Dermis blood vessel endothelial cell (primary cell): ENCODE results near the gene AGBL1. TPM values are rescaled to one million over a fixed set of nuclear protein-coding genes. Genes with fewer than 3 reads are reported as not detected.

ENCODE experiments used
- DNase-seq: peaks from one replicate; pipeline ENCODE4 v3.0.0; 2010
- total RNA-seq: library from RNA; depleted of rRNA; stranded (reverse); fragments of >200 nt; gene quantifications from 2 replicates; pipeline ENCODE4 v1.2.3, GENCODE V29; 2014

The AGBL1 gene
- total RNA-seq, 1 donor from 2014 or later: not detected

DNA sequence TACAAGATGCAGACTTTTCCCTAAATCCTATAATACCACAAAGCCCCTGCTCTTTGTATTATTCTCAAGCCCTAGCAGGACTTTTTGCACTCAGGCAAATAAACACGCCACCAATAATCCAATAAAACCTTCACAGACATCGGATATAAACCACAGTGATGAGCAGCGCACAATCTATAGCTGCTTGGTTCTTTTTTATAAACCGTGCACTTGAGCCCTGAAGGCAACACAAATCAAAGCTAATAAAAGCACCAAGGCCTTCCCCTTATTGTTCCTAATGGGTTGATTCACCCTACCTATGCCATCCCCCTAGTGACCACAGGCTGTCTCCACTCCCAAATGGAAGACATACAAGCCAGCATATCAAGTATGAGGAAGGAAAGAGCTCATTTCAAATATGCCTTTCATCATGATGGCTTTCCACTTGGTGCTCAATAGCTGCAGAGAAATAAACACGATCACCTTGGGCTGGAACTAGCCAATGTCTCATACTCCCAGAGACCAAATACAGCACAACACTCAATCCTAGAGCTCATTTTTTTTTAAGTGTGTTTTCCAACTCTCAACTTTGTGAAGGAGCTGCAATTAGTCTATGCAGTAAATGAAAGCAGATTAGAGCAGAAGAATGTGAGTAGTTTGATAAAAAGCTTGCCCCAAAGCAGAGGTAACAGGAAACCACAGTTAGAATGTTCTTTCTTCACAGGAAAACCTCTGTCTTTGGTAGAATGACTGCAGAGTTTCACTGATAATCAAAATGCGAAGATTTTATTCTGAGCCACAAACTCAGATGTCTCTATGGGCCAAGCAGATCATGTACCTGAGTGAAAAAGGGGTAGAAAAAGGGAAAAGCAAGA is 573.9 kb downstream of the AGBL1 start:
- DNase-seq: no peak

DNA sequence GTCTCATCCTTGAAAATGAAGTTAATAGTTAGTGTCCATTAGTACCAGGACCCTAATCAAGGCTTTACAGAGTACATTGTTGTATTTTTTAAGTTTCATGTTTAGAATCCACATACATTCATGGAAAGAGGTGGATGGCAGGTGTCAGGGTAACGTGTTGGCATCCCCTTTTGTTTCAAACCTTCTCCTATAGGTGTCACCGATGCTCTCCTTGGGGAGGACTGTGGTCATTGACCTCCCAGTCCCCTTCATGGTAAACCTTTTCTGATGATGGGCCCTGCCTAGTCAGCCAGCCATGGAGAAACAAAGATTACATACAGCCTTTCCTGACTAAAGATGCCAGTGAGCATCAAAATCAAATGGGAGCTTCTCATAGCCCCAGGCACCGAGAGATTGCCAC is 574.8 kb downstream of the AGBL1 start:
- DNase-seq: no peak

DNA sequence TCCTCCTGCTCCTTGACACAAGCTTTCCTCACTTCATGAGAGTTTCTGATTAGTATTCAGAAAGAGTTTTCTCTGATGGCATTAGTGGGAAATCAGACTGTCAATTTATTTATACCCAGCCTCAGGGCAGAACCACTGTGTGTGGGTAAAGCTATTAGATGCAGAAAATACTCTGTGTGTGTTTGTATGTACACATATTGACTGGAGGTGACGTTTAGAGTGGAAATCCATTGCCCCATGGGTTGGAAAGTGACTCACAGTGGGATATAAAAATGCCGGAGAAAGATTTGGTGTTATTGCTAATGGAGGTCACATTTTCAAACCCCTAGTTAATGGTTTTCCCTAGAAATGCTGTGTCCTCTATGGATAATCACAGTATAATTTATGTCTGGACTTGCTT is 577.6 kb downstream of the AGBL1 start:
- no peak for DNase-seq

DNA sequence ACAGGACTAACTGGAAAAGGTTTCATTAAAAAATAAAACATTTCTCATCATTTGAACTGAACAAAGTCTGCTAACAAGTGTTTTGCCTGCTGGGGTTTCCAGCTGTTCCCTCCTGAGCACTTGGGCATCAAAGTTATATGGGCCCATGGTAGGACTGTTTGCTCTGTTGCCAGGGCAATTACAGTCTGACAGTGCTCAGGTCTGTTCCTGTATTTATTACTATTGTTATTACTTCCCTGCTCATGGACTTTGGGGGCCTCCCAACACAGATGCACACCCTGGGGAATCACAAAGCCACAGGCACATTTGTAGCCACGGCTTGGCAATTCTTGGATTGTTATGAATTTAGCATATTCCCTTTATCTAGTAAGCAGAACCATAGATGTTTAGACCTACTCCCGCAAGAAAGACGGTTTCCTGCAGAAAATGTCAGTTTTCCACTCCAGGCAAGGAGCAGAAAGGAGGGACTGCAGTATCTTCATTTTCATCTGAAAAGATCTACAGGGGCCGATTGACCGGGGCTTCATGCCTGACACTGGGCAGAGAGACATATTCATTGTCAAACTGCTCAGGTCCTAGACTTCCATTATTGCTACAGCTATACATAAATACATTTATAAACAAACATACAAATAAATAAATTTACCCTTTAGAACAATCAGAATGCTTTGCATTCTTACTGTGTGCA is 580.2 kb downstream of the AGBL1 start:
- no peak for DNase-seq

DNA sequence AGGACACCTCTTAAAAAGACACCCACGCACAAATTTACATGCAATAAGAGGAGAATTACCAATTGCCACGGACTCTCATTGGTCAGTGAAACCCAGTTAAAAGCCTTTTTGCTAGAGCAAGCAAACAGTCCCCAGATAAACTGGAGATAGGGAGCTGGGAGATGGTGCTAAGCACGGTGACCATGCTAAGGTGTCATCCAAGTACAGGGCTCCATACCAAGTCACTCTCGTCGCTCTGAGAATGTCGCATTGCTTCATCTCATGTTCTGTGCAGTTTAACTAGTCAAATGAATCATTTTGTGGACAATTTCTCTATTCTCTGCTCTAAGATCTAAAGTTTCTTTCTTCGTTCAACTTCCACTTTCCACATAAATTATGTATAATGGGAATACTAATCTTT is 581.9 kb downstream of the AGBL1 start:
- no peak for DNase-seq

DNA sequence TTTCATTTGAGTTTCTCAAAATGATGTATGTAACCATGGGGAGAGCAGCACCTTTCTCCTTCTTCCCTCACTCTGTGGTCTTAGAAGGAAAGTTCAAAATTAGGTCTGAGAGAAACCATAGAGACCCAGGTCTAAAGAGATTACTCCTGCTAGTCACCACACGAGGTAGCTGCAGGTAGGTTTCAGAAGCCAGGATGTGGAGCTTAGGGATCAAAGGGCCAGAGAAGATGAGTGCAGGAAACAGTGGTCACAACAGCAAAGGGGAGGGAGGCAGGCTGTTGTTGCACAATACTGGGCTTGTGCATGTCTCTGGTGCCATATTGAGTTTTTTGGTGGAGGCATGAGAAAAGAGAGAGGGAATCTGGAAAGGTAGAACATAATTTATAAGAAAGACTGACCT is 583.6 kb downstream of the AGBL1 start:
- no peak for DNase-seq

DNA sequence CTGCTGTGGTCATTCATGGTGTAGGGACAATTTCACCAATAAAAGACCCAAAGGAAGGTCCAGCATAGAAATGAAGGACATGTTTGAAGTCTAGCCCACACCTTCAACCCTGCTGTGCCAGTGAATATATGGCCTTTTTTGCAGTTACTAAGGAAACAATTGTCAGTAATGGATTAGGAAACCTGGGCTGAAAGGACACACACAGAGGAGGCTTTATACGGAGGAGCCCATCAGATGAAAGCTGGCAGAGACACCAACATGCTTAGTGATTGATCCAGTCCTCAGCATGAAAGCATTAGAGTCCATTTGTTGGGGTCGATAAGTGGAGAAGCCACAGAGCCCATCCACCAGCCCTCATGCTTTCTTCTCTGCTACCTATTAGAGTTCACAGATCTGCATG is 584.3 kb downstream of the AGBL1 start:
- DNase-seq: no peak

DNA sequence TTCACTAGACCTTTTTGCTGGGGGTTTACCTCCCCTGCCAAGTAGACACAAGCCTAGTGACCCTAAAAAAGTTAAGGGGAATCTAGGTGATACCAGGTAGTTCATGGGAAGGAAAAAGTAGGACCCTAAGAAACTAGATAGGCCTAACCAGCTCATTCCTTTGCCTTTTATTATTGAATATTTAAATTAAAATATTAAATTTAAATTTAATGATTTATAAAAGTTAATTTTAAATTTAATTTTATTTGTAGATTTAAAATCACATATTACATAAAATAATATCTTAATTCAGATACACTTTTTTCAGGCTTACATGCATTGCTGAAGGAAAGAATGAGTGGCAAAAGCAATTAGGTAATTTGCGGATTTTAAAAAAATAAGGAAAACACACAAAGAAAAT is 584.9 kb downstream of the AGBL1 start:
- no peak for DNase-seq

DNA sequence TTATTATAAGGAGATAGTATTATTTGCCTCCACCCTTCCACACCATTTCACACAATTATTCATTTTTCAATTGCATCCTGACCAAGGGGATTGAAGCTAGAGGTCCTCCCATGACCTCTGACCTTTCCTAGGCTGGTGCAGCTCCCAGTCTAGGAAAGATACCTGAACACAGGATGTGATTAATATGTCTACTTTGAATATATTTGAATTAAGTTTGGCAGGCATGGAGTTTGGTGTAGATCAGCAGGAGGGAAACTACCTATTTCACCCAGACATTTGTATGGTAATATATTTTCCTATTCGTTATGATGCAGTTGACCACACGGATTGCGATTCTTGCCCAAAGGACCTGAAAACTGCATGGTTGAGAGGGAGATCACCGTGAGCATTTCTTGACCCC is 596.3 kb downstream of the AGBL1 start:
- DNase-seq: no peak

DNA sequence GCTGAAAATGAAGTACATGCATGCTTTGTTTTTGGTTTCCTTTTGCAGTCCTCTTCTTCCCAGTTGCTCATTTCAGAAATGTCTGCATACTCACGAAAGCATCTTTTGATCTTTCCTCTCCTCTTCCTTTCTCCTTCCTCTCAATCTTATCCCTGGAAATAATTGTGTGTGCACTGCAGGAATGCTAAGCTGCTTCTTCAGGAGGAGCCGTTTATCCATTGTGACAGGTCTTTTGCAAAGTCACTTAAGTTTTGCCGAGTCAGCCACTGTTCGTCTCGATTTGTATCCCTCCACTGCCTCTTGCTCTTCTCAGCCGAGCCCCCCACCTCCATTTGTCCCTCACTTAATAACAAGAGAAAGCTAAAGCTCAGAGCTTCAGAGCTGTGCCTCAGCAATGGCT is 597.6 kb downstream of the AGBL1 start:
- DNase-seq: no peak

DNA sequence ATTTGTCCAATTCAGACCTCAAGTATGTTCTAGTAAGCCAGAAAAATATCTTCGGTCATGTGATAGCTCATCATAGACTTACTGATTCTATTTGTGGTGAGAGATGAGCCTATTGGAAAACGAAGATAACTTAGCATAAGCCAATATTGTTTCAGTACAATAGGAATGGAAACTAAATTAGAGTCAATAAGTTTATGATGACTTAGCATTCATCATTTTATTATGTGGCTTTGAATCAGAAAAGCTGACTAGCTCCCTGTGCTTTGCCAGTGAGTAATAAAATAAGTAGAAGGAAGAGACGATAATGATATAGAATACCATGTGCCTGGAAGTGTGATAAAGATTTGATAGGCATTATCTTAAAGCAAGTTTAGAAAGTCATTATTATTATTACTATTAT is 605.6 kb downstream of the AGBL1 start:
- DNase-seq: no peak

DNA sequence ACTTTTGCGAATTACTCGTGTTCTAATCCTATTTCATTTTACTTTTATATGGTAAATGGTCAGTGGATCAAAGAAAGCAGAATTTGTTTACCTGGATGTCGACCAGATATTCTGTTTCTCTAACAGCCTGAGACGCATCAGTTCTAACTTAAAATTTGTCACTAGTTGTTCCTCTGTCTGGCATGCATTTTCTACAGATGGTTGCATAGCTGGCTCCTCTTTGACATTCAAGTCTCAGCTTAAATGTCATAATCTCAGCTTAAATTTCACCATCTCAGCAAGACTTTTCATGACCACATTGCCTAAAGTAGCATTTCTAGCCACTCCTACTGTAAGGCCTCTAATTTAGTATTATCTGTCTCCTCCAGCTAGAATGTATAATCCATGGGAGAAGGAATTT is 609.3 kb downstream of the AGBL1 start:
- no peak for DNase-seq

DNA sequence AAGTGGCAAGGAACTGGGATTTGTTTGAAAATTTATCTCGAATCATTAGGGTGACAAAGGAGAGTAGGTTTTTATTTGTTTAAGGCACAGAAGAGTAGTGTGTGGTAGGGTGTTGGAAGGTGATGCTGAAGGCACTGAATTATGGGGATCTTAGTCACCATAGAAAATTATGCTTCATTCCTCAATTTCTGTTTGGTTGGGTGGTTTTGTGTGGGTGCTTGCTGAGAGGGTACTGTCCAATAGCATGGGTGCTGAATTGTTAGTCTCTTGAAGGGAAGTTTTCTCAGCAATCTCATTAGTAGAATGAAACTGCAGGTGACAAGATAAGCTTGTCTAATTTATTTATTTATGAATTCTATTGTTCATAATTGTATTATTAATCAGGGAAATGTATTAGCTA is 610.9 kb downstream of the AGBL1 start:
- no peak for DNase-seq

DNA sequence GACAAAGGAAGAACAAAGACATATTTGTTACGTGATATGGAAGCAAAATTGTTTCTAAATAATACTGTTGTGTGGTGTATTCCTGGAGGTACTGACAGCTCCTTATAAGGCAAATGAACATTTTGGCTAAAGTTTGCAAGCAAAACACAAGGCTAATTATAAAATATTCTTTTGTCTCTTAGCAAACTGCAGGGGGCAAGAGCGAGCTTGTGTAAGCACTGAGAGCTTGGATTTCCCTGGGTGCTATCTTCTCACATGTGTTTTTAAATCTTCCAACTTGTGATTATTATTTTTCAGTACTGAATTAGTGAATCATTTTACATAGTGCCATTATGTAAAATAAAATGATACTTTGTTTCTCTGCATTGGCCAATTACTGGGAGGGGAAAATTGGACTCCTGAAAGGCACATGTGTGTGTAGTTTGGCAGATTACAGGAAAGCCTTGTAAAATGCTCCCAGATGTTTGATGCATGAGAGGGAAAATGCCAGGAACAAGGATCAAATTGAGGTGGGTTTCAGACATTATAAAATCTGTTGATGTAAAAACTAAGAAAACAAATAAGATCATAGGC is 611.5 kb downstream of the AGBL1 start:
- DNase-seq: no peak

DNA sequence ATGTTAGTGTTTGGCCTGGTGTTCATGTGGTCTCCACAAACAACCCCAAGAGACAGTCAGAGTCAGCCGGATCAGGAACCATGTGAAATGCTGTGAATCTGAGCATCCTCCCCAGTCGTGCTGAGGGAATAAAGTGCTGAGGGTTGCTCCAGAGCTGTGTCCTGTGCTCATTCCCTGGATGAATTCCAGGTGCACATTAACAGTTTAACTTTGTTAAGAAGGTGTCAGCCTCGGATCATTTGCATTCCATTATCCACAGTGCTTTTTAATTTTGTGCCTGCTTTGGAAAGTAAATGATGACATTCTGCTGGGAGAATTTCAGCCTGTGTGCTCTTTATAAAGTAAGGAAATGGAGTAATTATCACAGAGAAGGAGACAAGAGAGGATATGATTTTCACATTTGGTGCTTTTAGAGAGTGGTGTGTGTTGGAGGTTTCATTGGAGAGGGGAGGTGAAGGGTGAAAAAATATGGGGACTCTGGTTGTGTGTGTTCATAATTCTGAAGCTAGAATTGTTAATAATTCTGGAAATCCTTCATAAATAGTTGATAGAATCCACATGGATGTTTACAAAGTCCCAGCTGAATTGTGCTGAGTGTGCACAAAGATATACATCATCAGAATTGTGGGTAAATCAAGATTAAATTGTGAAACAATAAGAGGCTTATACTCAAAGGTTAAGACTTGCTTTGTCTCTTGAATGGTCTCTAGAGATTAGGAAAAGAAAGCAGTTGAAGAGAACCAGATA is 621.4 kb downstream of the AGBL1 start:
- no peak for DNase-seq

DNA sequence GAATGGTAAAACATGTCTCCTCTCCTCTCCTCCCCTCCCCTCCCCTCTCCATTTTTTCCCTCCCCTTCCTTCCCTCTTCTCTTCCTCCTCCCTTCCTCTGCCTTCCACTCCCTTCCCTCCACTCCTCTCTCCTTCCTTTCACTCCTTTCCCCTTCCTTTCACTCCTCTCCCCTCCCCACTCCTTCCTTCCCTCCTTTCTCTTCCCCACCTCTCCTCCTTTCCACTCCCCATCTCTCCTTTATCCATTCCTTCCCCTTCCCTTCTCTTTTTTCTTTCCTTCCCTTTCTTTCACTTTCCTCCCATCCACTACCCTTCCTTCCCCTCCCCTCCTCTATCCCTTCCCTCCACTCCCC is 621.9 kb downstream of the AGBL1 start:
- no peak for DNase-seq

DNA sequence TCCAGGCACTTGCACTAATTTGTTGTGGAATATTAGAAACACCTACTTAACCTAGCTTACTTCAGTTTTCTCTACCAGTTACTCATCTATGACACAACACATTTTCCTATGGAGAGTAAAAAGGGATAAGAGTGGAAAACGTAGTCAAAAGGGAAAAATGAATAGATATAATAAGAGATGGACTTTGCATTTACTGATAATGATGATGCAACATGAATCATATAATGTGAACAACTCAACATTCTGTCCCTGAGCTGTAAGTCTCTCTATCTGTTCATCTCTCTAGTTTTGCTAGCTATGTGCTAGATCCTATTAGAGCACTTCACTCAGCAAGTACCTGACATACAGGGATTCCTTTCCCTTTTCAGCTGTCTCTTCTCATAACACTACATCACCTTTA is 627.1 kb downstream of the AGBL1 start:
- no peak for DNase-seq

DNA sequence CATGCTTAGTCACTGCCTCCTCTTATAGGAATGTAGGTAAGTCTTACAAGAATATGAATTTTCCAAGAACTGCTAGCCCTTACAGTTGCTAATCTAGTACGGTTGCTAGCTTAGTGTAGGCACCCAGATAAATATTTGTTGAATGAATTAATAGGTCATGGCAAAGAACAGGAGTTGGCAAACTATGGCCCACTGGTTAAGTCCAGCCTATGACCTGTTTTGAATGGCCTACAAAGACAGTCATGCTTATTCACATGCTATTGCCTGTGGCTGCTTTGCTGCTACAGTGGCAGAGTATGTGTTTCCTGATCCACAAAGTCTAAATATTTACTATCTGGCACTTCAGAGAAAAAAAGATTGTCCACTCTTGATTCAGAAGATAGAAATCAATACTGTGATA is 631.8 kb downstream of the AGBL1 start:
- no peak for DNase-seq

DNA sequence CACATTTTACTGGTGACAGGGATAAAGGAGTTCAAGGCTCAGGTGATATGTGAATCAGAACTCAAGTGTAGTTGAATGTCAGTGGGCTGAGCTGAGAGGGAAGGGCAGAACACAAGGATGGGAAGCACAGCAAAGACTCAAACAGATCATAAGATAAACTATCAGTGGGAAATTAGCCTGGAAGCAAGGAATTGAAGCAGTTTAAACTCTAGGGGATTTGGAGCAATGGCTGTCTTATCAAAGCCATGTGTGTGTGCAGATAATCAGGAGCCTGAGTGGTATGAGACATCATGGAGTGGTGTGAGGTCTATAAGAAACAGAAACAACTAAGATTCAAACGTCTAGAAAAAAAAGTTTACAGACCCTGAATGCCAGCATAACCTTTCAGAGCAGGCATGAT is 634.6 kb downstream of the AGBL1 start:
- DNase-seq: no peak

DNA sequence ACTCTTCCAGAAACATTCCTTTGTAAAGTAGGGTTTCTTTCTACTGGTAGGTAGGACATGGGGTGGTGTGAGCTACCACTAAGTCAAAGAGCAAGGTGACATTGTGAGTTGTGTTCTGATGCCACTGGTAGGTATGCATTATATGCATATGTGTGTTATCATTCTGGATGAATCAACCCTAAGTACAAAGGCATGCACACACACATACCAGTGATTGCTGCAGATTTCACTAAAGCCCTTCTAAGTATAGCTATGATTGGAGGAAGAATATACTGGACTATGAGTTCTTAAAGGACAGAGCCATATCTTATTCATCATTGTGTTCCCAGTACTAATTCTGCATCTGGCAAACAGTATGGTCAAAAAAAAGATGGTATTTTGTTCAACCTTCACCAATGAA is 646.0 kb downstream of the AGBL1 start:
- DNase-seq: no peak

DNA sequence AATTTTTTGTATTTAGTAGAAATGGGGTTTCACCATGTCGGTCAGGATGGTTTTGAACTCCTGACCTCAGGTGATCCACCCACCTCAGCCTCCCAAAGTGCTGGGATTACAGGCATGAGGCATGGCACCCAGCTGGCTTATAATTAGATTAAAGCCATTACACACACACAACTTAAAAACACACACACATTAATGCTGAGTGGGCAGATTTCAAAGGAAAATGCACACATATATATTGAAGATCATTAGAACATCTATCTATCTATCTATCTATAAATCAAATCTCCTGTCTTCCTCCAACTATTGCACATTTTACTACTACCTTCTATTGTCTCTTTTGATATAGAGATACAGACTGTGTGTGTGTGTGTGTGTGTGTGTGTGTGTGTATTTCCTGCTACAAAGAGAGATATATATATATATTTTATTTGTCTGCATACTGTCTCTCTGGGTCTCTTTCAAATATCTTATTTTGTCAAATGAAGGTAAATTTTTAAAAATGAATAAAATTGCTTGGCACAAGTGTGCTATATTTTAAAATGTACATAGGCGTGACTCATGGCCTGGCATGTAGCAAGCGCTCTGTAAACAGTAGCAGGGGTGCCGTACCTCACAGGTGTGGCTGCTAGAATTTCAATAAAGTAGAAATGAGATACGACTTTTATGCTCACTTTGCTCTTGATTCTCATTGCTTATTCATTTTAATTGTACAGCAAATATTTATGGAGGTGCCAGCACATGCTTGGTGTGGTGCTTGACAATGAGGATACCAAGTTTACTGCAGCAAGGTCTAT is 655.8 kb downstream of the AGBL1 start:
- DNase-seq: no peak

DNA sequence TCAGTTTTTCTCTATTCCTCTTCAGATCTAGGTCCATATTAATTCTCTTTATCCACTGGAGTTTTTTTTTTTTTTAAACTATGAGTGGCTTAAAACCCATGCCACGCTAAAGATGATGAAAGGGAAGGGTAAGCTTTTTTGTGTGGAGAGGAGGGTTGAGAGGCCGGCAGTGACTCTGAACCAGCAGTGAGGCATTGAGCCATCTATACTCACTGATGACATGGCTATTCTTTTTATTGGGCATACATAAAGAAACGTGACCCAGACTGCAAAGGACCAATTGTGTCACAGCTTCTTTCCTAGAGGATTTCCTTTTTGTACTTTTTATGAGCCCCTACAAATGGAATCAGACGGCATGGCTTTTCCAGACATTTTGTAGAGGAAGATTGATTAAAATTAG is 662.2 kb downstream of the AGBL1 start:
- no peak for DNase-seq
